K562 treated with DMSO at 1 percent for 48 hours (cell line): Measurements from ENCODE around the gene KRTAP10-1. TPM values are rescaled to one million over a fixed set of nuclear protein-coding genes. Genes with fewer than 3 reads are reported as not detected.

Experiments used
- total RNA-seq: library from RNA; unstranded; fragments of 300-600 nt; gene quantifications from 2 replicates; pipeline ENCODE4 v1.2.3, GENCODE V29; 2022; ENCODE audit warnings: low replicate concordance; ENCODE audit errors: extremely low read depth

The KRTAP10-1 gene
- total RNA-seq, result not detected in 2 replicates

GRCh38 chr21:44539991-44540666, at the start of gene KRTAP10-1:
KRTAP10-1 (minus strand) TSS chr21:44540195; CDS start chr21:44540150, 45 bp downstream.

GRCh38 chr21:44580231-44580821, 40.3 kb upstream of the KRTAP10-1 start, which contains the start of gene KRTAP10-5:
KRTAP10-5 (minus strand) TSS chr21:44580604; CDS start chr21:44580578, 26 bp downstream.

GRCh38 chr21:44573630-44574456, 33.8 kb upstream of the KRTAP10-1 start, which contains the start of gene KRTAP10-4:
KRTAP10-4 (plus strand) TSS chr21:44573729; CDS start chr21:44573759, 30 bp downstream.

GRCh38 chr21:44558695-44559094, 18.7 kb upstream of the KRTAP10-1 start, which contains the start of gene KRTAP10-3:
KRTAP10-3 (minus strand) TSS chr21:44558795; CDS start chr21:44558715, 80 bp downstream.

GRCh38 chr21:44551340-44551961, 11.5 kb upstream of the KRTAP10-1 start, which contains the start of gene KRTAP10-2:
KRTAP10-2 (minus strand) TSS chr21:44551505; CDS start chr21:44551458, 47 bp downstream.

Other genes with a start within 250 kb of the KRTAP10-1 start
- gene PFKL, start 240.1 kb downstream of the KRTAP10-1 start, total RNA-seq, result 169 TPM in 1 of 2 replicates, not detected in the other
- gene CFAP410, start 200.8 kb downstream of the KRTAP10-1 start, total RNA-seq, result not detected in 2 replicates
- not detected in 2 replicates for gene TRPM2, start 186.6 kb downstream of the KRTAP10-1 start, total RNA-seq
- gene LRRC3, start 84.7 kb downstream of the KRTAP10-1 start, total RNA-seq, result not detected in 2 replicates
- not detected in 2 replicates for gene KRTAP10-2, start 11.3 kb upstream of the KRTAP10-1 start, total RNA-seq
- not detected in 2 replicates for gene KRTAP10-3, start 18.6 kb upstream of the KRTAP10-1 start, total RNA-seq
- gene KRTAP10-4, start 33.5 kb upstream of the KRTAP10-1 start, total RNA-seq, result not detected in 2 replicates
- gene KRTAP10-5, start 40.4 kb upstream of the KRTAP10-1 start, total RNA-seq, result not detected in 2 replicates
- not detected in 2 replicates for gene KRTAP10-6, start 52.3 kb upstream of the KRTAP10-1 start, total RNA-seq
- not detected in 2 replicates for gene KRTAP10-7, start 60.4 kb upstream of the KRTAP10-1 start, total RNA-seq
- not detected in 2 replicates for gene KRTAP10-8, start 71.9 kb upstream of the KRTAP10-1 start, total RNA-seq
- gene KRTAP10-9, start 86.9 kb upstream of the KRTAP10-1 start, total RNA-seq, result not detected in 2 replicates
- not detected in 2 replicates for gene KRTAP10-10, start 97.2 kb upstream of the KRTAP10-1 start, total RNA-seq
- not detected in 2 replicates for gene KRTAP10-11, start 106.2 kb upstream of the KRTAP10-1 start, total RNA-seq
- gene KRTAP12-4, start 114.5 kb upstream of the KRTAP10-1 start, total RNA-seq, result not detected in 2 replicates
- gene KRTAP12-3, start 117.7 kb upstream of the KRTAP10-1 start, total RNA-seq, result not detected in 2 replicates
- not detected in 2 replicates for gene KRTAP12-2, start 126.7 kb upstream of the KRTAP10-1 start, total RNA-seq
- gene KRTAP12-1, start 142.0 kb upstream of the KRTAP10-1 start, total RNA-seq, result not detected in 2 replicates
- gene KRTAP10-12, start 157.0 kb upstream of the KRTAP10-1 start, total RNA-seq, result not detected in 2 replicates
- gene TSPEAR, start 171.4 kb upstream of the KRTAP10-1 start, total RNA-seq, result not detected in 2 replicates